Thyroid gland (tissue), 4 donors: ENCODE measurements around the gene ARHGEF40.

Source experiments
- CTCF ChIP-seq, 6 experiments: fragments of 200-600 bp in 3 of 6; fragments of 450-650 bp in 3 of 6; sonication (generic) in 3 of 6; IDR thresholded peaks; one replicate each; pipeline ENCODE4 v1.5.1; 2016 to 2019; ENCODE audit warnings: antibody characterized with exemption in 6 of 6, mild to moderate bottlenecking in 2 of 6, inconsistent platforms in 1 of 6, moderate library complexity in 1 of 6
- POLR2A ChIP-seq, 2 donors: fragments of 450-650 bp; IDR thresholded peaks; one replicate each; pipeline ENCODE4 v1.6.1; 2017; ENCODE audit warnings: antibody characterized with exemption in 2 of 2, mild to moderate bottlenecking in 2 of 2, moderate library complexity in 1 of 2

- no peak for TF ChIP-seq CTCF (IDR thresholded peaks at IDR 0.05)
- no peak for TF ChIP-seq POLR2A (IDR thresholded peaks at IDR 0.05)
Observed at GRCh38 chr14:21077672-21078071, 7.6 kb downstream of the ARHGEF40 start.
